Panc1 (cell line): ENCODE data around the gene MOSMO.

Experiments
- CTCF ChIP-seq: fragments of 450-650 bp; IDR thresholded peaks from 2 replicates; pipeline ENCODE4 v1.5.1; 2017; ENCODE audit warnings: mild to moderate bottlenecking
- TCF7L2 ChIP-seq: IDR thresholded peaks from 2 replicates; pipeline ENCODE4 v1.6.1; 2011; ENCODE audit warnings: mild to moderate bottlenecking, low read depth, low read length, inconsistent platforms
- TF ChIP-seq, protein P1 (sequence below), 2 experiments: IDR thresholded peaks; 2 replicates each; pipeline ENCODE4 v1.6.1; 2011 to 2012; ENCODE audit warnings: low read depth in 2 of 2, control low read depth in 1 of 2, low read length in 1 of 2, mild to moderate bottlenecking in 1 of 2, moderate library complexity in 1 of 2; ENCODE audit not compliant: insufficient read depth in 1 of 2

- TF ChIP-seq CTCF (no peak), TCF7L2 (no peak)
- TF ChIP-seq, protein P1, sequence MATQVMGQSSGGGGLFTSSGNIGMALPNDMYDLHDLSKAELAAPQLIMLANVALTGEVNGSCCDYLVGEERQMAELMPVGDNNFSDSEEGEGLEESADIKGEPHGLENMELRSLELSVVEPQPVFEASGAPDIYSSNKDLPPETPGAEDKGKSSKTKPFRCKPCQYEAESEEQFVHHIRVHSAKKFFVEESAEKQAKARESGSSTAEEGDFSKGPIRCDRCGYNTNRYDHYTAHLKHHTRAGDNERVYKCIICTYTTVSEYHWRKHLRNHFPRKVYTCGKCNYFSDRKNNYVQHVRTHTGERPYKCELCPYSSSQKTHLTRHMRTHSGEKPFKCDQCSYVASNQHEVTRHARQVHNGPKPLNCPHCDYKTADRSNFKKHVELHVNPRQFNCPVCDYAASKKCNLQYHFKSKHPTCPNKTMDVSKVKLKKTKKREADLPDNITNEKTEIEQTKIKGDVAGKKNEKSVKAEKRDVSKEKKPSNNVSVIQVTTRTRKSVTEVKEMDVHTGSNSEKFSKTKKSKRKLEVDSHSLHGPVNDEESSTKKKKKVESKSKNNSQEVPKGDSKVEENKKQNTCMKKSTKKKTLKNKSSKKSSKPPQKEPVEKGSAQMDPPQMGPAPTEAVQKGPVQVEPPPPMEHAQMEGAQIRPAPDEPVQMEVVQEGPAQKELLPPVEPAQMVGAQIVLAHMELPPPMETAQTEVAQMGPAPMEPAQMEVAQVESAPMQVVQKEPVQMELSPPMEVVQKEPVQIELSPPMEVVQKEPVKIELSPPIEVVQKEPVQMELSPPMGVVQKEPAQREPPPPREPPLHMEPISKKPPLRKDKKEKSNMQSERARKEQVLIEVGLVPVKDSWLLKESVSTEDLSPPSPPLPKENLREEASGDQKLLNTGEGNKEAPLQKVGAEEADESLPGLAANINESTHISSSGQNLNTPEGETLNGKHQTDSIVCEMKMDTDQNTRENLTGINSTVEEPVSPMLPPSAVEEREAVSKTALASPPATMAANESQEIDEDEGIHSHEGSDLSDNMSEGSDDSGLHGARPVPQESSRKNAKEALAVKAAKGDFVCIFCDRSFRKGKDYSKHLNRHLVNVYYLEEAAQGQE (IDR thresholded peaks at IDR 0.05; ENCODE audit: insufficient read depth in 1 of 2, low read depth in 2 of 2, low read length in 1 of 2), result no peak
Observed at GRCh38 chr16:22130528-22130927, 122.6 kb downstream of the MOSMO start.
